GM18526 (cell line): Measurements from ENCODE around the gene DGUOK.

Source experiments
- POLR2A ChIP-seq: IDR thresholded peaks from 3 replicates; pipeline ENCODE4 v1.6.1; 2011; ENCODE audit not compliant: insufficient read length; ENCODE audit errors: extremely low read depth

Gene DGUOK

GRCh38 chr2:73977466-73977865 lies 50.8 kb downstream of the DGUOK start:
- TF ChIP-seq POLR2A = no peak

DNA sequence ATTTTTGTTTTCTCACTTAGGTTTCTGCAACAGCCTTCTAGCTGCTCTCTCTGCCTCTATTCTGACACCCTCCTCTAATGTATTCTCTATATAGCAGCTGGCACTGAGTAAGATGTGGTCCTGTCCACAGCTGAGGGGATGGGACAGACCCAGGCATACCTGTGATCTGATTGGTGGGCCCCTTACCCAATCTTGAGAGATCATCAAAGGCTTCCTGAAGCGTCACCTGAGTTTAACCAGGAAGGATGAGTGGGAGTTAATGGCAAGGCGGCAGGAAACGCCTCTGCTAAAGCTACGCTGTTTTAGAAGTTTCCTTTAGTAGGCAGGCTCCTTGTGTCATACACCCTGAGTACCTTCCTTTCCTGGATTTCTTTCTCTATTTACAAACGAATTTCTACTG lies 52.3 kb downstream of the DGUOK start:
- TF ChIP-seq POLR2A = no peak

DNA sequence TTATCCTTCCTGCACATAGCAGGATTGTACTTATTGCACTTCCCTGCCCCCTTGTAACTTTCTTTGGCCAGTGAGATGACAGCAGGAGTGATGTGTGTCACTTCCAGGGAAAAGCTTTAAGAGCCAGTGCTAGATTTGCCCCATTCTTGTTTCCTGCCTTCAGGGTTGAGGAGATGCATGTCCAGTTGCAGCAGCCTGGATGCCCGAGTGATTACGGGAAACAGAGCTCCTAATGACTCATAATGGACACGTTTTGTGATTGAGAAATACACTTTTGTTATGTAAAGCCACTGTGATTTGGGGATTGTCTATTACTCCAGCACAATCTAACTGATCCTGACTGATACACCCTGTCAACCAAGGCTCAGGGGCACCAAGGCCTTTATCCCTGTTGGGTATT lies 53.0 kb downstream of the DGUOK start:
- TF ChIP-seq POLR2A = no peak

- no peak for TF ChIP-seq POLR2A
Measured at GRCh38 chr2:73980566-73980965, 53.9 kb downstream of the DGUOK start.

- peak; percentile 61 for TF ChIP-seq POLR2A
Measured at GRCh38 chr2:73981081-73982001, 54.7 kb downstream of the DGUOK start.

DNA sequence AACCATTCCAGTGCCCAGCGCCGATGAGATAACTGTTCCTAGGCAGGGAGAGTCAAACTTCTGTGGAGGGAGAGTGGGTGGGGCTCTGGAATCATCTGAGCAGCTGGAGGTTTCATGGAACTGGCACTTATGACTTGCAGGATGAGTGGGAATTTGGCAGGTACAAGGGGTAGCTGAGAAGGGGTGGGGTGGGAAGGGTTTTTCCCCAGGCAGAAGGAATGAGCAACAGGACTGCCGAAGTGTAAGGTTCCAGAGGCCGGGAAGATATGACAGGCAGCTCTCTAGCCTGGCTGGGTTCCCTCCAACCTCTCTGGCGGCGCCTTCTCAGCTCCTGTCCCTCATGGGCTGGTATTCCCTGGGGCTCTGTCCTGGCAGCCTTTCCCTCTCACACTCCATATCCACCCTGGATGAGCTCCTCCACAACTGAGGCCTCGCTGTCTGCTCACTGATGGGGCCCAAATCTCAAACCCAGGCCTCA lies 55.5 kb downstream of the DGUOK start:
- TF ChIP-seq POLR2A = no peak

- no peak for TF ChIP-seq POLR2A
Measured at GRCh38 chr2:73983322-73984202, 56.9 kb downstream of the DGUOK start.

- TF ChIP-seq POLR2A = no peak
Measured at GRCh38 chr2:73984203-73984921, 57.7 kb downstream of the DGUOK start, which contains the start of gene TET3. TET3 (plus strand) TSS chr2:73984910; CDS start chr2:73986404, 1,494 bp downstream.

GRCh38 chr2:73984922-73985307 lies 58.2 kb downstream of the DGUOK start:
- peak; percentile 65 for TF ChIP-seq POLR2A

DNA sequence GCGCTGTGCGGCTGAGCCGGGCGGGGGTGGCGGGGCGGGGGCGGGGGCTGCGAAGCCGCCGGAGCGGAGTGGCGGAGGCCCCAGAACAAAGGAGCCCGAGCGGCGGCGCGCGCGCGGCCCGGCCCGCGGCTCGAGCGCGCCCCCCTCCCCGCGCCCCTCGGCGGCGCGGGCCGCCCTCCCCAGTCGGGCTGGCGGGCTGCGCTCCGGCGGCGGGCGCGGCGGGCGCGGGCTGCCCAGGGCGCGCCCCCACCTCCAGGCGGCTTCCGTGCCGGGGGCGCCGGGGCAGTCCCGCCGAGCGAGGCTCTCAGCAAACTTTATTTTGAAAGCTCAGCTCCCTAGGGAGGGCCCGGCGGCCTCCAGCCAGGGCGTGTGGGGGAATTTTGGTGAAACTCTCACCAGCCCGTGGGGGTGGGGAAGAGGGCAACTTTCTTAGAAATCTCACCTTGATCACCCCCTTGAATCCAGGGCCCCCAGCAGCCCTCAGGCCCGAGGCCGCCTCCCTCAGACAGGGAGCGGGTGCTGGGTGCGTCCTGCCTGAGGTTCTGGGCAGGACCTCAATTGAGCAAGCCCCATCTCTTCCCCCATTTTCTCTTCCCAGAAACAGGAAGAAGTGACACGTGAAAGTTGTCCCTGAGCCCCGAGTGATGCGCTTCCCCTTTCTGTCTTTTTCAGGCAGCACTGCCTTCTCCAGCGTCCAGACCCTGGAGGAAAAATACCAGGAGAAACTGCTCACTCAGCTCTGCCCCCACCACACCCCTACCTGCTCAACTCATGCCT lies 58.8 kb downstream of the DGUOK start:
- no peak for TF ChIP-seq POLR2A

GRCh38 chr2:73986085-73986681 lies 59.5 kb downstream of the DGUOK start:
- no peak for TF ChIP-seq POLR2A

DNA sequence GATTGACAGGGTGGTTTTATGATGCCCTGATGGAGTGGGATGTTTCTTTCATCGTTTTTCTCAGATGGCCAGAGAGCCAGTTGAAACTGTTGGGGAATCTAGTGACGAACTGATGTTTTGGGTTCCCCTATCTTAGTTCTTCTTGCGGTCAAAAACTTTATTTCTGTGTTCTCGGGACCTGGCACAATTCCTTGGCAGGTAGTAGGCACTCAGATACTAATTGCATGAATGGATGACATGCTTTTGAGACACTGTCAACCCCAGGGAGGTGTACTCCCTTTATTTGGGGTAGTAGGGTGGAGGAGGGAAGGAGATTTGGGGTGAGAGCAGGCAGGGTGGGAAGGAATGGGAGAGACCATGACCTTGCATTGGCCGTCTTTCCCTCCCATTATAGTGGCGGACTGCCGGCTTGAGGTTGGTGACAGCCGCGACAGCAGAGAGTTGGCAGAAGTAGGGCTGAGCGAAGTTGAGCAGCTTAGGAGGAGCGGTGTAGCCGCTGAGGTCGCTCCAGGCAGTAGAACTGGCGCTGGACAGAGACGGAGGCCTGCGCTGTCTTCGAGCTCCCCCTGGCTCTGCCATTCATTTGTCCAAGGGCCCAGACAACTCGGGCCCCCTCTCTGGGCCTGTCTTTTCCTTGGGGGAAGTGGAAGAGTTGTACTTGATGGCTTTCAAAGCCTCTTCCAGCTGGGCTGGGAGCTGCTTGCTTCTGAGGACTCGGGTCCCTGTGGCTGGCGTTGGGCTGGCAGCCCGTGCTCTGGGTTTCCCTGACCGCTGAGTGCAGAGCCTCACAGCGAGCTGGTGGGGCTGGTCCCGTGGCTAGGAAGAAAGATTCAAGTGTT lies 60.6 kb downstream of the DGUOK start:
- no peak for TF ChIP-seq POLR2A

- TF ChIP-seq POLR2A = no peak
Measured at GRCh38 chr2:73987948-73988700, 61.4 kb downstream of the DGUOK start.

- no peak for TF ChIP-seq POLR2A
Measured at GRCh38 chr2:73989972-73990371, 63.3 kb downstream of the DGUOK start.
